HPDE6-E6E7 (cell line): ENCODE measurements around the gene PDK2.

Experiments
- DNase-seq: peaks from one replicate; pipeline ENCODE4 v3.0.0; 2011; ENCODE audit warnings: missing footprints; ENCODE audit errors: extremely low spot score

The PDK2 gene

DNA sequence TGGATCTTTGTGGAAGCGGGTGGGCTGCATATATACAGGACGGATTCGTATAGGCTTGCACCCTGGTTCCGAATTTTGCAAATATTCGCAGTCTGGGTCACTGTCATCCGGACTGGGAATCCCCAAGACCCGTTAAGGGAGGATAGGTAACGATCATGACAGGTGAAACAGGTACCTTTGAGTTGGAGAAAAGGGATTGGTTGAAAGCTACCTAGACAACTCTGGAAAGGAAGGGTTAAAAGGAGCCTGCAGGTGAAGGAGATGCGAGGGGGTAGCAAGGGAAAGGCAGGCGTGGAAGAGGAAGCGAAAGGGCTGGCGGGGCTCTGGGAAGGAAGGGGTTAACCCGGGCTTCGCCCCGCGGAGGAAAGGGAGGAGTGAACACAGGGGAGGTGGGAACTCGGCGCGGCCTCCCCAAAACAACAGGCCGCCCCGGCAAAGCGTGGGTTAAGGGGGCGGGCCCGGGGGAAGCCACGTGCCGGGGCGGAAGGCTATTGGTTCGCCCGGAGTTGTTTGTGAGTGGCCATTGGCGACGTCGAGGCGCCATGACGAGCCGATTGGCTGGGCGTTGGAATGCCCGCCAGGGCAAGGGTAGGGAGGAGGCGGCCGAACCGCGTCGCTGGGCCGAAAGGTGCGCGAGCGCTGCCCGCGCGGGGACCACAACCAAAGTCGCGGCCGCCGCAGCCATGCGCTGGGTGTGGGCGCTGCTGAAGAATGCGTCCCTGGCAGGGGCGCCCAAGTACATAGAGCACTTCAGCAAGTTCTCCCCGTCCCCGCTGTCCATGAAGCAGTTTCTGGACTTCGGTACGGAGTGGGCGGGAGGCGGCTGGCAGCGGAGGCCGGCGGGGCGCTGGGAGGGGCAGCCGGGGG is at the start of gene PDK2:
Gene PDK2, plus strand, starts transcription at position 599 of the 867 bp plus-strand sequence. Its CDS starts 85 bp downstream, at position 684.
- peak; percentile 93 for DNase-seq

DNA sequence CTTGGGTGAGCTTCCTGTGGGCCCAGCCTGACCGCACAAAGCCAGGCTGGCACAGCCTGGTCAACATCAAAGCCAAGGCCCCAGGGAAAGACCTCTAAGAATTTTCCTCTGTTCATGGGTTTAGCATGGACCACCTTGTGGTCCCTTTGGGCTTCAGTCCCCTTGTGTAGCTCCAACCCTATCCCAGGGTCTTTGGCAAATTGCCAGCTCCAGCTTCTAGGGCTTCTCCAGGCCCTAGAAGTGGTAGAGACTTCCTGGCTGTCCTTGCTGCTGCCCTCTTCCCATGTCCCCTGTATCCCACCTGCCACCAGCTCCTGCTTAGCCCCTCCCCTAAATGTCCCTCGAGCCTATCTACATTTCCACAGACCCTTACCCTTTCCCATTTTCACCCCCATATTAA is 49.0 kb upstream of the PDK2 start:
- DNase-seq, result no peak

GRCh38 chr17:50046667-50047066 is 48.5 kb upstream of the PDK2 start:
- DNase-seq, result no peak

DNA sequence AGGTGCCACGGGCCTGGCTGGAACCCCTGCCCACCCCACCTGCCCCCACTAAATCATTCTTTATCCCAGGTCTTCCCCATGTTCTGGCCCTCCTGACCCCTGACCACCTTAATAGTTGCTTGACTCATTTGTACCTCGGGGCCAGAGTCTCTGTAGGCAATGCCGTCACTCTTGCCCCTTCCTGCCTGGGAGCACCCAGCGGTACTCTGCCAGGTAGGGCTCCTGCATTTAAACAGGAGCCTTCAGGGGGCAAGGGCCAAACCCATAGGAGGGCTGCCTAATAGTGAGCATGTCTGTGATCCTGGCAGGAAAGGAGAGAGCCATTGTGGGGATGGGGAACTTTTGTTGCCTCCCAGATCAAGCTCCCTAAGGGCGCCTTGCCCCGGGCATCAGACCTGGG is 48.1 kb upstream of the PDK2 start:
- DNase-seq, result no peak

DNA sequence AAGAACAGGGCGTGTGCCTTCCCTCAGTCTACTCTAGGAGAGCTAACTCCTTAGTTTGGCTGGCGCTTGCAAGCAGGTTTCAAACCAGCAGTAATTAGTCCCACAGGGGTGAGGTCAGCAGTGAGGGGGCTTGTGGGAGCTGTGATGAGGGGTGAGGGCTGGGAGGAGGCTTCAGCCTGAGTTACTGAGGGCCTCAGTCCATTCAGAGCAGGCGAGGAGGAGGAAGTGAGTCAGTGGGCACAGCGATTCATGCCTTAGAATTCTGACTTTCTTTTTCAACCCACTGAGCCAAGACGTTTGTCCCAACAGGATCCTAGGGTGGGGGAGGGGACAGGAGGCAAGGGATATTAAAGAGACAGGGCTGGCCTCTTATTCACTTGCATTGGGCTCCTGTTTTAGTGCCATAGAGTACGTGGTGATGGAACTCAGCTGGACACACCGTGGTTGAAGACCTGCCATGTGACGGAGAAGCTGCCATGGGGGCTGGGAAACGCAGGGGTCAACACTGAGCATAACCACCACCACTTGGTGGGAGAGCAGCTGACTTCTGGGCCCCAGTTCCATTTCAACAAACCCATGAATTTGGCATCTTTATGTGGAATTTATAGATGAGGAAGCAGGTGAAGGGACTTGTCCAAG is 47.5 kb upstream of the PDK2 start:
- DNase-seq, result no peak

DNA sequence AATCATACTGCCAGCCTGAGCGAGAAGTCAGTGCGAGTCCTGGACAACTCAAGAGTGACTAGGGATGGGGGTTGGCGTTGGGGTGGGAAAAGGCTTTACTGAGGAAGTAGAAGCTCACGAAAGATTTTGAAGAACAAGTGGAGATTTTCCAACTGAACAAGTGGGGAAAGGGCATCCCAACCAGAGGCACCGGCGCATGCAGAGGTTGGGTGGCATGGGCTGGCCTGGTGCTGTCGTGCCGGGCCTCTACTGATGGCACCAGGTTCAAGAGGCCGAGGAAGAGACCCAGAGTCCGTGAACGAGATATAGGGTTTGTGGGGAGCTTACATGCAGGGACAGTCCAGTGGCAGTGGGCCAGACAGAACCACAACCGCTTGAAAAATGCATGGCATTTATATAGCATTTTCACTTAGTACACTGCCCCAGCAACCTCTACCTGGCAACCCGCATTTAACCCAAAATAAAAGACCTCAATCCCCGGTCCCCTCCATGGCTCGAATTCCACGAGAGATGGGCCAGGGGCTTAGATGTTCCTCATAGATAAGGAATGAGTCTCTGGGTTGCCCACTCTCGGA is 46.9 kb upstream of the PDK2 start:
- no peak for DNase-seq

- DNase-seq, result no peak
Measured at GRCh38 chr17:50048988-50049387, 46.2 kb upstream of the PDK2 start.

DNA sequence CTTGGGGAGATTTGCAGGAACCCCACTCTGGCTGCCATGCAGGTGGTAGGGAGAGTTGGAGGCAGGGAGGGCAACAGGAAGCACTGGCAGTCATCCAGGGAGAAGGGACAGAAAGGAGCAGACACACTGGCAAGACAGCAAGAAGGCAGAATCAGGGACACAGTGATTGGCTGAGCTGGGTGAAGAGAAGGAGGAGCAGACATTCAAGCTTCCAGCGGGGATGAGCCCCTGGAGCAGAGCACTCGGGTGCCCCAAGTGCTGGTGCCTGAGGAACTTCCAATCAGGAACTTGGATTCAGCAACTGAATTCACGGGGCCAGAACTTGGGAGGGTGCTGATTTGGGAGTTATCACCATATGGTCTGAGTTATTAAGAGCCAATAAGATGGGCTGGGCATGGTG is 45.5 kb upstream of the PDK2 start:
- no peak for DNase-seq

DNA sequence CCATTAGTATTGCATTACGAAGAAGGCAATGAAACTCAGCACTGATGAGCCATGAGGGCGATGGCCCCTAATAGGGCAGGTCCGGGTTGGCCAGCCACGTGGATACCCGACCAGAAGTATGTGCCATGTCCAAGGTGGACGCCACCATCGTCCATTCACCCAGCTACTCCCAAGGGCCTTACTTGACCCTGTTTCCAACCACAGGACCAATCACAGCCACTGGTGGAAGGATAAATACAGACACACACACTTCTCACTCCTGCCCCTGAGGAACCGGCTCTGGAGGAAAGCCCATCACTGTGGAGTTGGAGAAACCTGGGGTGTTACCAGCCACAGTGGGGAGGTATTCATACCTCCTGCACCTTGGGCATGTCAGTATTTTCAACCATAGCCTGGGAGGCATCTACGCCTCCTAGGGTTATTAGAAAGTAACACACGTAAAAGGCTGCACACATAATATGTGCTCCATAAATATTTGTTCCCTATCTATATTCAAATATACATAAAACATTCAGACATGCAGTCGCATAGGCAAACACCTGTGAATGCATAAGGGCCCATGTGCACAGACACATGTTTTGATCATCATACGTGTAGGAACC is 44.6 kb upstream of the PDK2 start:
- DNase-seq, result no peak

DNA sequence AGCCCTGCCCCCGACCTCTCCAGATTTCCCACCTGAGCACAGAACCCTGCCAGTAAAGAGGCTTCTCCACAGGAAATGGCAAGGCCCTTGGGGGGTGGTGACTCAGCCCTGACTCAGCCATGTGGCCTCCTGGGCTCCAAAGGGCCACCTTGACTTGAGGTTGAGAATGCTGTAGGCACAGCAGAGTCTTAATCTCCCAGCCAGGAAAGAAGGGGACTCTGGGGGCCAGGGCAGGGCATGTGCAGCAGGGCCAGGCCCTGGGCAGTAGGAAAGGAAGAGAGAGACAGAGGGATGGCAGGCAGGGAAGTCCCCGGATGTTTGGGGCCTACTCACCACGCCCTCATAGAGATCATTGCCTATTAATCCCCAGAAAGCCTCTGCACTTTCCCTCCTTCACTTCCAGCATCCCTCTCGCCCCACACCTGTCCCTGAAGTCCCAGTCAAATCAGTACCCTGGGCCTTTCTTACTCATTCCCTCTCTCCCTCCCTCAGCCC is 44.0 kb upstream of the PDK2 start:
- DNase-seq, result peak; percentile 91

DNA sequence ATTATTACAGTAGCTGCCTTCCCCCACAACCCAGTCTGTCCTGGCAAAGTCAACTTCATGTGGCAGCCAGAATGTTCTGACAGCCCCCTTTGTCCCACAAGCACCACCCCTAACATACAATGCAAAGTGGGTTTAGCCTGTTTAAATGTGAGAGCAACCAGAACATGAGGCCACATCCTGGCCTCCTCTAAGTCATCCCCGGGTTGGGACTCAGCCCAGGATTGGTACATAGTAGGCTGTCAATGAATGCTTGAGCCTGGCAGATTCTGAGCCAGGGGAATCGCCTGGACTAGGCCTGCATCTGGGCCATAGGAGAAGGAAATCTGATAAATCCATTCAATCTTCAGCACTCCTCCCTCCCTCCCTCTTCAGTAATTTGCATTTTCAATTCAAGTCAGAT is 43.5 kb upstream of the PDK2 start:
- DNase-seq, result no peak

GRCh38 chr17:50052241-50052796 is 42.8 kb upstream of the PDK2 start:
- no peak for DNase-seq

- no peak for DNase-seq
Measured at GRCh38 chr17:50052822-50053653, 42.1 kb upstream of the PDK2 start.

DNA sequence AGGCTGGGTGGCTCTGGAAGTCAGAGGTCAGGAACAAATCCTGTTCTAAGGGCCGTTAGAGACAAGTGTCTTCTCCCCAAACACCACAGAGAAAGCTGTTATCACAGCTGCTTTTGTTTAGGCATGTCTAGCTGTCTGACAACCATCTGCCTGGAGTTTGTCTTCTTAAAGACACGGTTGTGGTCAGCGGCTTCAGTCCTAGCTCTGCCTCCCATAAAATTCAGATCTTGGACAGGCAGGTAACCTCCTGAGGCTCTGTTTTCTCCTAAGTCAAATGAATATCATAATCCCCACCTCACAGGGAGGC is 41.5 kb upstream of the PDK2 start:
- no peak for DNase-seq

- peak; percentile 87 for DNase-seq
Measured at GRCh38 chr17:50055055-50055425, 40.1 kb upstream of the PDK2 start.

DNA sequence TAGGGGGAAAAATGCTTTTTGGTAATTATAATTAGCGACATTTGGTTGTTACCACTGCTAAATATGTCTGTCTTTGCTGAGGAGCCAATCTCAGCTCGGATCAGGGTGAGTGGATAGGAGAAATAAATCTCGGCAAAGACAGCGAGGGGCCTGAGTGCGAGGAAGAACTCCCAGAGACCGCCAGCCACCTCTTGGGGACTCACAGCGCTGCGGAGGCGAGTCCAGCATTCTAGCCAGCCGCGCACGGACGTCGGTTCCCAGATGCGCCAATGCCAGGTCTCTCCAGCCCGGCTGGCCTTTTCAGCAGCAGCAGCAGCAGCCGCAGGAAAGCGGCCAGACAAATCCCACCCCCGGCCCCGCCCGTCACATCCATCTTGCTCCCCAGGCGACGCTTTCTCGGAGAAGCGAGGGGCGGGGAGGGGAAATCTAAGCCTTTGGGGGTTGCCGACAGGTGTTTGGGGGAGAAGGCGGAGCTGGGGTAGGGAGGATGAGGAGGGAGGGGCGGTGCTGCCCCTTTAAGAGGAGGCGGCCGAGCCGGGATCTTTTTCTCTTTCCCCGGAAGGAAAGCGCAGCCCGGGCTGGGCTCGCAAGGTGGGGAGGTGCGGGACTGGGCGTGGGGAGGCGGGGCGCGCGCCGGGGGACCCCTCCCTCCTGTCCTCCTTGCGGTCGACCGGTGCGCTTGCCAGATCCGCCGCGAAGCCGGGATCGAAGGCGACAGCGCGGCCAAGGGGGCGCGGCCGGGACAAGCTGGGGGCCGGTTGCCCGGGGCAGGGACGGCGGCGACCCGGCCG is 39.5 kb upstream of the PDK2 start, which contains the start of gene ITGA3:
Gene ITGA3, plus strand, starts transcription at position 685 of the 791 bp plus-strand sequence. CDS start 330 bp downstream, outside the sequence.
- DNase-seq, result no peak

DNA sequence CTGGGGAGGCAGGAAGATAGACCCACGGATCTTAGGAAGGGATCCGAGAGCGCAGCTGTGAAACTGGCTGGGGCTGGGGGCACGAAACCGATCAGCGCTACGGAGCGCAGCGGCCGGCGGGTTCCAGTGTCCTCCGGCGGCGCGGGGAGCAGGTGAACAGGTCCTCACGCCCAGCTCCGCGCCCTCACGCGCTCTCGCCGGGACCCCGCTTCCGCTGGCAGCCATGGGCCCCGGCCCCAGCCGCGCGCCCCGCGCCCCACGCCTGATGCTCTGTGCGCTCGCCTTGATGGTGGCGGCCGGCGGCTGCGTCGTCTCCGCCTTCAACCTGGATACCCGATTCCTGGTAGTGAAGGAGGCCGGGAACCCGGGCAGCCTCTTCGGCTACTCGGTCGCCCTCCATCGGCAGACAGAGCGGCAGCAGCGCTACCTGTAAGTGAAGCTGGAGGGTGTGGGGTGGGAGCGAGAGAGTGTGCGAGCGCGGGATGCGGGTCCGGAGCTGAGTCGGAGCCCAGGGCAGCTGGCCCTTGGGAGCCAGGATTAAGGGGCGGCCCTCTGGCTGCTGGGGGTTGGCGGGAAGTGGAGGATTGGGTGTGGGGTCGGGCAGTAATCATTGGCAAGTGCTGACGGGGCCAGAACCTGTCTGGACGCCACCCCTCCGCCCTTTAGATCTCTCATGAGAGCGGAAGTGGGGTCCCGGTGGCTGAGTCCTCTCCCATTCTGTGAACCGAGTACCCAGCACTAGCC is 38.8 kb upstream of the PDK2 start:
- no peak for DNase-seq

- DNase-seq, result no peak
Measured at GRCh38 chr17:50056961-50057330, 38.2 kb upstream of the PDK2 start.

DNA sequence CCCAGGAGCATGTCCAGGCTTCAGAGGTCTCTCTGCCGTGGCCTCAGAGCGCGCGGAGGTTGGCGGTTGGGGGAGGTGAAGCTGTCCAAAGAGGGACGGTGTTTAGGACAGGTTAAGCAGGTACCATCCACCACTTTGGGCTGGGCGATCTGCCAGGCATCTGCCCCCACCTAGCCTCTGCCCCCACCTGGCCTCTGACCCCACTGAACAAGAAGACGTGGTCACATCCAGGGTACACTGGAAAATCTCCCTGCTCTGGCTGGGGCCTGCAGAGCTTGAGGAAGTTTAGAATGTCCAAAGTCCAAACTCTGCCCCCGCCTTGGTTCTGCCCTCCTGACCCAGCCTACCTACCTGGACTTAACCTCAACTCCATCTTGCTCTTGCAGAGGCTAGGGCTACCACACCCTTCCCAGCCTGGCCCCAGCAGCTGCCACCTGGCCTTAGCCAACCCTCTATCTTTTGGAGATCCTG is 37.6 kb upstream of the PDK2 start:
- no peak for DNase-seq
